GM18907 (cell line): Measurements from ENCODE around the gene PHF21B.
A peak's percentile ranks its signal among the peaks of the same experiment; 100 is the strongest.

Experiments
- ATAC-seq: cut with Tn5 transposase; IDR thresholded peaks from one replicate; pipeline ENCODE4 v1.9.1; 2021; ENCODE audit warnings: mild to moderate bottlenecking, moderate library complexity; ENCODE audit not compliant: unreplicated experiment

The PHF21B gene

DNA sequence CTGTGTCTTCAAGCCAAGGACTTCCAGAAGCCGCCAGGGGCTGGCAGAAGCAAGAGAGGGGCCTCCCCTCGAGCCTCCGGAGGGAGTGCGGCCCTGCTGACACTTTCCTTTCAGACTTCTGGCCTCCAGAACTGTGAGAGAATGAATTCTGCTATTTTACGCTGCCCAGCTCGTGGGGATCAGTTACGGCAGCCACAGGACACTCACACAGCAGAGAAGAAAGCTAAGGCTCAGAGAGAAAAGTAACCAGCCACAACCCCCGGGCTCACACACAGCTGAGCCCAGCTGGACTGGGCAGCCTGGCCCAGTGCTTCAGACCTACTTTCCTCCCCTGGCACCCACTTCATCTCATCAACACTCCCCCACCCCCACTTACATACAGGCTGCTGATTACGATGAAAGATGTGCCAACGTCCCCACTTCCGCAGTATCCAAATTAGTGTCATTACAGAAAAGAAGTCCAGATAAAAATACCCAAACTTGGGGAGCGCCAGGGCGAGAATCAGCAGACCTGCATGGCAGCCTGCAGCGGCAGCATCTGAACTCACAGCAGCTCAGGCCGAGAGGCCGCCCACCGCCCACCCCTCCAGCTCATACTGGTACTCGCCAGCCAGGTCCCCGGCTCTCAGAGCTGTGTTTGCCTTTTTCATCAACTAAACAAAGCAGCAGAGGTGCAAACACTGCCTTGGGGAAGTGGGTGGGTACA, 15.3 kb downstream of the PHF21B start:
- no peak for ATAC-seq

DNA sequence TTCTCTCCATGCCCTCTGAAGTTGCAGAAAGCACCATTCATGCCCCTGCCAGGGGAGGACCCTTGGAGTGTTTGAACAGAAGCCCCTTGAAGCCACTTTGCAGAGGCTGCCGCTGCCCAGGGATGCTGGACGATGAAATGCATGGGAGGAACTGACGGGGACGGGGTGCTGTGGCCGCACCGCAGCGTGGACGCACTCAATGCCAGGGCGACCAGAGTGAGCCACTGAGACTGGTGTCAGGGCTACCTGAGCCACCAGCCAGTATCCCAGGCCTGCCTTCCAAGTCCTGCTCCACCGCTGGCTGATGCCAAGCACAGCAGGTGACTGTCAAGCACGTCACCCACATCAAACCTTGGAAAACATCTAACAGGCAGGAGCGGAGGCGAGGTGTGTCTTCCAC, 17.6 kb downstream of the PHF21B start:
- no peak for ATAC-seq

DNA sequence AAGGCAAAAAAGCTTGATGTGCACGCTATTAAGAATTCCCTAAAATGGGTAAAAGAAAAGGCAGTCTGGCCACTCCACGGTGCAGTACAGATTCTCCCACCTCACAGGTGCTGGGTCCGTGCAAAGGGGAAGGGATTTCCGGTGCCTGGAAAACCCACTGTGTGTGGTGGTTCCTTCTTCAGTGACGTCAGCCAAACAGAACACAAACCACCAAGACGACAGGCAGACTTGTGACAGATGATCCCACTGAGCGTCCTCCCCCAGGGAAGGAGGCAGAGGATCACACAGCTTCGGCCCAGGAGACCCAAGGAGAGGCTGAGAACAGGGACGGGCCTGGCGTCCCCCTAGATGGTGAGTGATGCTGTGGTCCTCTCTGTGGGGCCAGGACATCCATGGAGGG, 18.6 kb downstream of the PHF21B start:
- ATAC-seq = no peak

DNA sequence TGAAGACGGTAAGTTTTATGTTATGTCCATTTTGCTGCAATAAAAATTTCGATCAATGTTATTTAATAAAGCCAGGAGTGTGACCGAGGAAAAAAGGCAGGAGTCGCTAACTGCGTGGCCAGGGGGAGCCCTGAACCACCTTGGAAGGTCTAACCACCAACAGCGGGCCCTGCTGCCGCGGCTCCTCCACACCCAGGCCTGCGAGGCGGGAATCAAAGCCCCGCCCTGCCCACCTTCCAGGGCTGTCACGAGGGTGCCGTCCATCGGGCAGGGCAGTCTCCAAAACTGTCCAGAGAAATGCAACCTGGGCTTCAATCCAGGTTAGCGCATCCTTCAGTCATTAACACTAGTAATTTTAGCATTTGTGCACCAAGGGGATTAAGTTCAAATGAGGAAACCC, 19.0 kb downstream of the PHF21B start:
- ATAC-seq = no peak

DNA sequence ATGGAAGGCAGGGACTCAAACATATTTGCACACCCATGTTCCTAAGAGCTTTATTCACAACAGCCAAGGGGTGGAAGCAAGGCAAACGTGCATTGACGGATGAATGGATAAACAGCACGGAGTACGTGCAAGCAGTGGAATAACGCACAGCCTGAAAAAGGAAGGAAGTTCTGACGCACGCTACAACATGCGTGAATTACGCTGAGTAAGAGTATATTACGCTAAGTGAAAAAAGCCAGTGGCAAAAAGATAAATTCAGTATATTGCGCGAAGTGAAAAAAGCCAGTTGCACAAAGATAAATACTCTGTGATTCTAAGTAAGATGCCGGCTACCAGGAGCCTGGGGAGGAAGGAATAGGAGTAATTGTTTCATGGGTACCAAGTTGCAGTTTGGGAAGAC, 19.5 kb downstream of the PHF21B start:
- ATAC-seq = no peak

DNA sequence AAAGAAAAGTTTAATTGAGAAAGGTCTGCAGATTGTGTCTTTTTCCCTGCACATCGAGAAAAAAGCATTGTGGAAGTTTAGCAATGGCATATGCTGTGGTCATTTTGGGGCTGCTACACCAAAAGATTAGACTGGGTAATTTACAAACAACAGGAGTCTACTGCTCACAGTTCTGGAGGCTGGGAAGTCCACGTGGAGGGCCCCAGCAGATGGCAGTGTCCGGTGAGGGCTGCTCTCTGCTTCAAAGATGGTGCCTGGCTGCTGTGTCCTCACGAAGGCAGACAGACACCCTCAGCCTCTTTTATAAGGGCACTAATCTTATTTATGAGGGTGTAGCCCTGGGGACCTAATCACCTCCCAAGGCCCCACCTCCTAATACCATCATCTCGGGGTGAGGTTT, 21.1 kb downstream of the PHF21B start:
- no peak for ATAC-seq

DNA sequence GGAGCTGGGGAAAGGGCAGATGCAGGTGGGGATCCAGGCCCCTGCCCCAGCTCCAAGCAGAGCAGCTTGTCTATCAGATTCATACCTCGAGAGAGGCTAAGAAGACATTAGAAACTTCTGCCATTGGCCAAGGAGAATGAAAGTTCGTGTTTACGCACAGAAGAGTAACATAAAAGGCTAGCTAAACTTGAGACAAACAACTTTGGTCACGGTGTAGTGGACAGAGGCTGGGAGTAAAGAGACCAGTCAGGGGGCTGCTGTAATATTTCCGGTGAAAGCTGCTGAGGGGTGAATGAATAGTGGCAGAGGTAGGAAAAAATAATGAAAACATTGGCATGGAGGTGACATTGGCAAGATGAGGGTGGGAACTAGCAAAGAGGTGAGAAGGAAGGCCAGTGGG, 22.9 kb downstream of the PHF21B start:
- ATAC-seq = no peak

DNA sequence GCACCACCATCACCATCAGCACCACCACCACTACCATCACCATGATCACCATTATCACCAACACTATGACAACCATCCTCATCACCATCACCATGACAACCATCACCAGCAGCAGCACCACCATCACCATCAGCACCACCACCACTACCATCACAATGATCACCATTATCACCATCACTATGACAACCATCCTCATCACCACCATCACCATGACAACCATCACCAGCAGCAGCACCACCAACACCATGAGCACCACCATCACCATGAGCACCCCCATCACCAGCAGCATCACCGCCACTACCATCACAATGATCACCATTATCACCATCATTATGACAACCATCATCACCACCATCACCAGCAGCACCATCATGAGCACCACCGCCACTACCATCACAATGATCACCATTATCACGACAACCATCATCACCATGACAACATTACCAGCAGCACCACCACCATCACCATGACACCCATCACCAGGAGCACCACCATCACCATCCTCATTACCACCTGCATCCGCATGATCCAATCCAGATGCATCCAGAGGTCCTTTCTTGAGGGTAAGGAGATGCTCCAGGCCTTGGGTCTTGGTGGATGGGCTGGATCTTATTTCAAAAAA, 23.8 kb downstream of the PHF21B start:
- ATAC-seq = no peak

DNA sequence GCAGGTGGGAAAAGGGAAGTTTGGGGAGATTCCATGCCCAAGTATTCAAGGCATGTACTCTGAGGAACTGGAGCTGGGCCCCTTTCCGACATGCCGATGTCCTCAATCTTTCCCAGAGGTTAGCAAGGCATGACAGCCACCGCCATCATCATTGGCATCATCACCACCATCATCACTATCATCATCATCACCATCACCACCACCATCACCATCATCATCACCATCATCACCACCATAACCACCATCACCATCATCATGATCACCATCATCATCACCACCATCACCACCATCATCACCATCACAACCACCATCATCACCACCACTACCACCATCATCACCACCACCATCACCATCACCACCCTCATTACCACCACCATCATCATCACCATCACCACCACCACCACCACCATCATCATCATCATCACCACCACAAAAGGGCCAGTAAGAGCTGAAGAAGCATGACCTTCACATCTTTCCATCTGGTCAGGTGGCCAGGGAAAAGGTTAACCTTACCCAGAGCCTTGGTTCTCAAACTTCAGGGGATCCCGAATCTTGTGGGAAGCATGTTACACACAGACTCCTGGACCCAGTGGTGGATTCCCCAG, 25.8 kb downstream of the PHF21B start:
- ATAC-seq = no peak

DNA sequence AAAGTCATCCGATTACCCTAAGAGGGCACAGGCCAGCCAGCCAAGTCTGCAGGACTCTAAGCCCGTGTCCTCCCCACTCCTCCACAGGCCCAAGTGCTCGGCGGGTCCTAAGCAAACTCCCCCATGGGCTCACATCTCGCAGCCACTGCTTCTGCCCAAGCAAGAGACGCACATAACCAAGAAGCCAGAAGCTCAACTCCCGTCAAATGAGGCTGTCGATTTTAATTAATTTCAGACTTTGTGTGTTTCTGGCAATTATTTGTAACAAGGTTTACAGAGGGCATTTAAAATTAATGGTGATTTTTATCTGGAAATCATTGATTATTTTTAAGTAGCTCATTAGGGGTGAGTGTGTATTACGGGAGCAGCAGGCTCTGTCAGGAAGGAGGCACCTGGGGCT, 27.4 kb downstream of the PHF21B start:
- ATAC-seq = no peak

DNA sequence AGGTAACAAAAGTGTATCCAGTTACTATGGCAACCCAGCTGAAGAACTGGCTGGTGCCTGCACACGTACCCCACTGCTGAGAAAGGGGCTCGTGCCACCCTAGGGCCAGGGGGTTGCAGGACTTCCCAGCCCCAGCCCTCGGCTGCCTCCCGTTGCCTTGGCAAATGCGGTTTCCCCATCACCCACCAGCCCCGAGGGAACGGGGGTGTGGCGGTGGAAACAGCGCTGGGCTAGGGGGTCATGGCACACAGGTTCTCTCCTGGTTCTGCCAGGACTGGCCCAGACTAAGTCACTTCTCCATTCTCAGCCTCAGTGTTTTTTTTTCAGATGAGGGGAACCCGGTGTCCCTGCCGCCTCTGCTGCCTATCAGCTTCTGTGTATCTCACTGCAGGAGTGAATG, 27.9 kb downstream of the PHF21B start:
- no peak for ATAC-seq

DNA sequence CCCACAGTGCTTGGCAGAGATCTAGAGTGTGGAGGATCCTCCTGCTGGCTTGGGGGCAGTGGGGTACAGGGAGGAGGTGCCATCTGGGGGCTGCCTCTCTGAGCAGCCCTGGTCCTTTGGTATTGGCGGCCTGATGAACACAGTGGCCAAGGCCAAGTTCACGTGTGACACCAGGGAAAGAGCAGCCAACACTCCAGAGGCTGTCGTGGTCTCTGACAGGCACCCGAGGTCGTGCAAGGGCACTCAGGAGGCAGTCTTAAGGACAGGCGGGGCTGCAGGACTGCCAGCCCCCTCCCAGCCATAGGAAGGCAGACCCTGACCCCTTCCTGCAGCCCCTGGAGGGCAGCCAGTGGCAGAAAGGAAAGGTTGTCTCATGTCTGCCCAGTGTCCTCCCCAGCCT, 30.7 kb downstream of the PHF21B start:
- no peak for ATAC-seq

DNA sequence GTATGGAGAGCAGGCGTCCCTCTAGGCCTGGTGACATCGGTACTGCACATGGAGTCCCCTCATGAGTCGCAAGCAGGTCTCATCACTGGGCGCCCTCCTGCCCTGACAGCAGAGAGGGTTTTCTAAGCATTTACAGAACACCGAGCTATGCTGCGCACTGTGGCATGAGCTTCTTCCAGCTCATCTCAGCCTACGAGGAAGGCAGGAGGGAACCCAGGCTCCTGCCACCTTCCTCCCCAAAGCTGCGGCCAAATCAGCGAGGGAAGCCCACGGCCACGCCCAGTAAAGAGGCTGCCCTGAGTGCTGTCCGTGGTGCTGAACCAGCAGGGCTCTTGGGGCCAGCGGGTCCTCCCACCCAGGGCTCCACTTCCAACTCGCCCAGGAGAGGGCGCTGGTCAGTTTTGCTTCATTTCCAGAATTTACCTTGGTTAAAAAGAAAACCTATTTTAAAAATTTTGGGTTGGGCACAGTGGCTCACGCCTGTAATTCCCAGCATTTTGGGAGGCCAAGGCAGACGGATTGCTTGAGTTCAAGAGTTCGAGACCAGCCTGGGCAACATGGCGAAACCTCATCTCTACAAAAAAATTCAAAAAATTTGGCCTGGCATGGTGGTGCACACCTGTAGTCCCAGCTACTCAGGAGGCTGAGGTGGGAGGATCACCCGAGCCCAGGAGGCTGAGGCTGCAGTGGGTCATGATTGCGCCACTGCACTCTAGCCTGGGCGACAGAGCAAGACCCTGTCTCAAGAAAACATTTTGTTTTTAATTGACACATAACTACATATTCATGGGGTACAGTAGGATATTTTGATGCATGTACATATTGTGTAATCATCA, 34.2 kb downstream of the PHF21B start:
- peak; percentile 49 for ATAC-seq

DNA sequence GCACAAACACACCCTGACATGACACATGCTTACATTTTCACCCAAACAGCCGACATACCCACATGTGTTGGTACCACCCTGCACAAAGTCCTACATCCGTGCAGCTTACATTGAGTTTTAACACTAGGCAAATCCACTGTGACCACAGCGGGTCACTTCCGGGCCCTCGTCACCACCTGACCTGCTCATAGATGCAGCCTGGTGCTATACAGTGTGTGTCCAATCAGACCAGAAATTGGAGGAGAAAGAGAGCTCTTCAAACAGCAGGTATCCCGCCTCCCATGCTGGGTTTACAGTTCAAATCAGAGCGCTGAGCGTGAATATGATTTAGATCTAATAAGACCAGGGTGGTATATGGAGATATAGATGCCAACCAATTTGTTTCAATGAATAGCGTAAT, 35.4 kb downstream of the PHF21B start:
- ATAC-seq = no peak

DNA sequence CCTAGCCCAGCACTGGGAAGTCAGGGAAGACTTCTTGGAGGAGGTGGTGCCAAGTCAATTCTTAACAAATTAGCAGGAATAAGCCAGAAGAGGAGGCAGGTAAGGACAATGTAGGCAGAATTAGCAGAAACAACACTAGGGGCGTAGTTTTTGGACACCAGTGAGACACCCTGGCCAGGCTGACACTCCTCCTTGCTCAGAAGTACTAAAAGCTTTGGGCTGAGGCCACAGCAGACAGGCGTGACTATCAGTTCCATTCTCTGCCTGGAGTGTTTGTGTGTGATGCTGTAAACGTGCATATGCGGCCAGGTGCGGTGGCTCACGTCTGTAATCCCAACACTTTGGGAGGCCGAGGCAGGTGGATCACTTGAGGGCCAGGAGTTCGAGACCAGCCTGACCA, 36.0 kb downstream of the PHF21B start:
- ATAC-seq = no peak

DNA sequence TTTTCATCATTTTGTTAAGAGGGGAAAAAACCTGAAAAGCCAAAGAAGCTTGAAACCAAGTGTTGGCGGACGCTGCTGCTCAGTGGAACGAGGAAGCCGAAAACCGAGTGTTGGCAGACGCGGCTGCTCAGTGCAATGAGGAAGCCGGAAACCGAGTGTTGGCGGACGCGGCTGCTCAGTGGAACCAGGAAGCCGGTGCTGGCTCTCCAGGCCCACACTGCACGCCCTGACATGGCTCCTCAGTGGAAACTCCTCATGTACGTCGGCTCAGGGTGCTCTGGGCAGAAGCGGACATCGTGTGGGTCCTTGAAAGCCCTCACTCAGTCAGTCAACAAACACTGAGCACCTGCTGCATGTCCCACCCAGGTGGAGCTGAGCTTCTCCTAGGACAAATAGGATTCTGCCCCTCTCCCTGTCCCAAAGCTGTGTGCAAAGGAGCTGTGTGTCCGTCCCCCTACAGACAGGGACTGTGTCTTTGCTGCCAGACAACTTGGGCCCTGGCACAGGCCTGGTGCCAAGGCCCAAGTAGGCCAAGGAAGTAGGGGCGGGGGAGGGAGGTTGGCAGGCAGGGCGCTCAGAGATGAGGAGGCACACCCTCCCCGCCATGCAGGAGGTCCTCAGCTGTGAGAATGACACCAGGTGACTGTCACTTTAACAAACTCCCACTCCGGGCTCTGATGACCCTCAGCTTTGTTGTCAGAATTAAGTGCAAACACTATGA, 37.3 kb downstream of the PHF21B start:
- no peak for ATAC-seq

DNA sequence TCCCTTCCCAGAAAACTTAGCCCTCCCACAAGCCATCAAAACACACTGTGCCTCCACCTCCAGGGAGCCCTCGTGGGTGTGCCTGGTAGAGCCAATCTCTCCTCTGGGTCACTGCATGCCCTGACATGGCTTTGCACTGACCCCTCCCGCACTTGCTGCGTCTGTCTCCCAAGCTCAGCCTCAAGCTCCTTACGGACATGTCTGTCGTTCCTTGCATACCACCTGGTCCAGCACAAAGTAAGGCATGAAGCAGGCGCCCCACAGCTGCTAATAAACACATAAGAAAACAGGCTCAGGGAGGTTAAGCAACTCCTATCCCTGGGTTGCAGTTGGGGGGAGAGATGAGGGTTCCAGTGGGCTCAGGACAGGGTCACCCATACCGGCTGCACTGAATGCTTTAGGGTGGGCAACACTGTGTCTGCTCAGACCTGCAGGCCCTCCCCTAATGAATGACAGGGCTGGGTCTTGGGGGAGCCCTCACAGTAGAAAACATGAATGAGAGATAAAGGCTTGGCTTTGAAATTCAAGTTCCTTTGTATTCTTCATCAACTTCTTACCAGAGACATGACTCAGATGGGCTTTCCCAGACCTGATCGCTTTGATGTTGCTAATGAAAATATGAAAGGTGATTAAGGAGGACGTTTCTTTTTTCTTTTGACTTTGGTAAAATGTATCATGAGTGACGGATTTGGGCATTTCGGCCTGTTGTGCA, 38.0 kb downstream of the PHF21B start:
- no peak for ATAC-seq

DNA sequence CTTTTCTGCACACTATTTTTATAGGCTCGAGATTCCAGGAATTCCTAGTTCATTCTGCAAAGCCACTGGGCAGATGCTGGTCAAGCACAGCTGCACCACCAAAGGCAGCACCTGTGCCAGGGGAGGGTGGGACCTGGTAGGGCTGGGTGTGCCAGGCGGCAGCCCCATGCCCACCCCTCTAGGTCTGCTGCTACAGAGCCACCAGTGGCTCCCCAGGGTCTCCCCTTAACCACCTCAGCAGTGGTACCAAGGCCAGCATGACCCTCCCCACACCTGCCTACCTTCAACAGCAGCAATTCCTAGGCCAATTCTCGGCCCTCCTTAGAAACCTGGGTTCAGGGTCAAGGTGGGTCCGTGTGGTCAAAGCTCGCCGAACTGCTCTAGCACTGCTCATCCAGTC, 39.5 kb downstream of the PHF21B start:
- ATAC-seq = no peak

DNA sequence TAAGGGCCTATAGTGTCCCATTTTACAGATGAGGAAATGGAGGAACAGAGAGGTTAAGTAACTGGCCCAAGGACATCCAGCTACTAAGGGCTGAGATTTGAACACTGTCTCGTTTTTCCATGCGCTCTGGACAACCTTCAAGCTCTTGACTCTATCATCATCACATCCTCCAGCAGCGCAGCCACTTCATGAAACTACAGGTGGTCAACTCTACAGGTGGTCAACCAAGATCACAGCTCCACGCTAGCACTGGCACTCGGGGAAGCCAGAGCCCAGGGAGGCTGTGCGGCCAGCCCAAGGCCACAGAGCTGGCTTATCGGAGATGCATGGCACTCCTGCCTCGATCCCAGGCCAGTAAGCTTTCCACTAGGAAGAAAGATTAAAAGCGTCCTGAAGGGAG, 40.0 kb downstream of the PHF21B start:
- ATAC-seq = no peak

DNA sequence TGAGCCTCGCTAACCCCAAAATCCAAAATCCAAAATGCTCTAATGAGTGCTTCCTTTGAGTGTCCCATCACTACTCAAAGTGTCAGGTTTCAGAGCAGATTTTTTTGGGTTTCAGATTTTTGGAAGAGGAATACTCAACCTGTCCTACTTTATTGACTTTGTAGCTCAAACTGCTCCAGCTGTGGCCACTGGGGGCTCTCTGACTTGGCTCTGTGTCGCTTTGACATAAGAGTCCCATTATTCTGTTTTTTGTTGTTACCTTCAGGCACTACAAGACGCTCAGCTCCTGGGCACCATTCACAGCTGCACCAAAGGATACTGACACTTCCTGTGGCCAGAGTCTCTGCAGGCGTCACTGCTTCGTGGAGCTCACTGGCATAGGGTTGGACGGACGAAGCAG, 41.1 kb downstream of the PHF21B start:
- ATAC-seq = no peak
